Trophoblast cell (in vitro differentiated cells and primary cell): ENCODE measurements around the gene OR10D3.
"Not testable (repeated sequence)": the region's sequence is repeated elsewhere in the genome, so short reads cannot be mapped to it uniquely, and the experiment has no call there.

Experiments used
- DNase-seq, 2 donors: peaks; one replicate each; pipeline ENCODE4 v3.0.0-alpha.2; 2016
- H2AFZ ChIP-seq: 2 replicates; pipeline ENCODE4 v1.6.1; 2013; ENCODE audit warnings: low read length, moderate library complexity, mild to moderate bottlenecking; ENCODE audit not compliant: insufficient read depth, poor library complexity
- H2AK5ac ChIP-seq: 2 replicates; pipeline ENCODE4 v1.6.1; 2013; ENCODE audit warnings: mild to moderate bottlenecking, low read length
- H2BK120ac ChIP-seq: 2 replicates; pipeline ENCODE4 v1.6.1; 2013; ENCODE audit warnings: low read length, mild to moderate bottlenecking, moderate library complexity; ENCODE audit not compliant: insufficient read depth, poor library complexity
- H2BK12ac ChIP-seq: 2 replicates; pipeline ENCODE4 v1.6.1; 2013; ENCODE audit warnings: mild to moderate bottlenecking, low read length, moderate library complexity
- H2BK5ac ChIP-seq: 2 replicates; pipeline ENCODE4 v1.6.1; 2013; ENCODE audit warnings: low read length, low read depth, moderate library complexity, mild to moderate bottlenecking; ENCODE audit not compliant: poor library complexity
- H3K14ac ChIP-seq: 2 replicates; pipeline ENCODE4 v1.6.1; 2013; ENCODE audit warnings: mild to moderate bottlenecking, low read length
- H3K18ac ChIP-seq: 2 replicates; pipeline ENCODE4 v1.6.1; 2013; ENCODE audit warnings: mild to moderate bottlenecking, low read length
- H3K23ac ChIP-seq: 2 replicates; pipeline ENCODE4 v1.6.1; 2013; ENCODE audit warnings: low read length
- H3K27ac ChIP-seq: 2 replicates; pipeline ENCODE4 v1.5.1; 2013; ENCODE audit warnings: low read depth, mild to moderate bottlenecking, inconsistent platforms, low read length, moderate library complexity
- H3K27me3 ChIP-seq: 2 replicates; pipeline ENCODE4 v1.6.1; 2013; ENCODE audit warnings: inconsistent platforms, mild to moderate bottlenecking, low read length, moderate library complexity; ENCODE audit not compliant: insufficient read depth
- H3K36me3 ChIP-seq, 2 experiments: 1 replicate in 1 of 2; 2 replicates in 1 of 2; pipeline ENCODE4 v1.6.1; 2013; ENCODE audit warnings: low read length in 2 of 2, mild to moderate bottlenecking in 2 of 2, moderate library complexity in 1 of 2; ENCODE audit not compliant: insufficient read depth in 2 of 2, control insufficient read depth in 1 of 2
- H3K4ac ChIP-seq: 2 replicates; pipeline ENCODE4 v1.6.1; 2013; ENCODE audit warnings: low read depth, mild to moderate bottlenecking, low read length, moderate library complexity
- H3K4me1 ChIP-seq, 2 experiments: 1 replicate in 1 of 2; 2 replicates in 1 of 2; pipeline ENCODE4 v1.6.1; 2013; ENCODE audit warnings: low read length in 2 of 2, mild to moderate bottlenecking in 2 of 2, moderate library complexity in 1 of 2; ENCODE audit not compliant: insufficient read depth in 2 of 2, control insufficient read depth in 1 of 2
- H3K4me2 ChIP-seq: 2 replicates; pipeline ENCODE4 v1.6.1; 2013; ENCODE audit warnings: inconsistent platforms, mild to moderate bottlenecking, low read length, moderate library complexity
- H3K4me3 ChIP-seq: 2 replicates; pipeline ENCODE4 v1.5.1; 2013; ENCODE audit warnings: mild to moderate bottlenecking, low read depth, low read length, inconsistent platforms
- H3K79me1 ChIP-seq: one replicate; pipeline ENCODE4 v1.6.1; 2013; ENCODE audit warnings: low read length
- H3K79me2 ChIP-seq: 2 replicates; pipeline ENCODE4 v1.6.1; 2013; ENCODE audit warnings: low read length, mild to moderate bottlenecking; ENCODE audit not compliant: control insufficient read depth, insufficient read depth, poor library complexity
- H3K9ac ChIP-seq: 2 replicates; pipeline ENCODE4 v1.6.1; 2013; ENCODE audit warnings: mild to moderate bottlenecking, low read length
- H3K9me3 ChIP-seq: 2 replicates; pipeline ENCODE4 v1.6.1; 2013; ENCODE audit warnings: low read depth, mild to moderate bottlenecking, control low read depth, inconsistent platforms, low read length; ENCODE audit not compliant: insufficient read depth
- H4K12ac ChIP-seq: 2 replicates; pipeline ENCODE4 v1.6.1; 2013; ENCODE audit warnings: low read depth, mild to moderate bottlenecking, low read length, moderate library complexity
- H4K8ac ChIP-seq: 2 replicates; pipeline ENCODE4 v1.6.1; 2013; ENCODE audit warnings: low read depth, mild to moderate bottlenecking, low read length, moderate library complexity
- H4K91ac ChIP-seq: one replicate; pipeline ENCODE4 v1.6.1; 2013; ENCODE audit warnings: low read depth, mild to moderate bottlenecking, low read length, moderate library complexity
- WGBS: extraction: QIAGEN DNeasy Blood & Tissue Kit; methylation state at CpG from one replicate; pipeline ENCODE4 v1.1.7; 2013; ENCODE audit warnings: missing lambda C conversion rate; ENCODE audit not compliant: insufficient read length, insufficient coverage; ENCODE audit errors: extremely low coverage; 5-methylcytosine and 5-hydroxymethylcytosine counted together

OR10D3 gene

DNA sequence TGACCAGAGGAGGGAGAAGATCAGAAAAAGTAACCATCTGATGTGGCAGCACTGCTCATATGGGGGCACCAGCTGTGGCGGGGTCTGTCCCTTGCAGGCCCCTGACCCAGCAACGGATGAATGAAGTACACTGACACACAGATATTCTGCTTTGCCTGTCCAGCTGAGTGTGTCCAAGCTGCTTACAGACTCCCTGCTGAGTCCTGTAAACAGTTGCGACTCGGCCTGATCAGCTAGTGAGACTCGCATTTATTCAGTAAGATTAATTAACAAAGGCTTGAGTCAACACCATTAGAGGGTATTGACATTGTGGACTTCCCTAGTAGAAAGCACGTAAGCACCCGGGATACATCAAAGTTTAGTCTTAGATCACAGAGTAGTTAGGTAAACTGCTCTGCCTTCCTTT lies 15.3 kb upstream of the OR10D3 start:
- no peak overlapping the region for H4K91ac ChIP-seq
- no CpG with 5 or more reads among the region's 7 CpGs for WGBS
- H3K36me3 ChIP-seq = no peaks in the 10 kb centered on the region
- H2BK5ac ChIP-seq = no peak overlapping the region
- no peak overlapping the region for H3K23ac ChIP-seq
- no peaks in the 10 kb centered on the region for H3K79me2 ChIP-seq
- no peak overlapping the region for H3K4me2 ChIP-seq
- no peaks in the 10 kb centered on the region for H3K27me3 ChIP-seq
- H2AFZ ChIP-seq = no peak overlapping the region
- no peak overlapping the region for H3K4me3 ChIP-seq
- no peak for DNase-seq
- no peaks in the 10 kb centered on the region for H3K79me1 ChIP-seq
- no peaks in the 10 kb centered on the region for H3K9me3 ChIP-seq
- H3K18ac ChIP-seq = no peak overlapping the region
- H3K14ac ChIP-seq = no peak overlapping the region
- H3K4ac ChIP-seq = no peak overlapping the region
- H2BK120ac ChIP-seq = no peak overlapping the region
- no peak overlapping the region for H2BK12ac ChIP-seq
- no peak overlapping the region for H3K27ac ChIP-seq
- no peak overlapping the region for H2AK5ac ChIP-seq
- H3K9ac ChIP-seq = no peak overlapping the region
- no peaks in the 10 kb centered on the region for H3K4me1 ChIP-seq
- H4K12ac ChIP-seq = no peak overlapping the region
- no peak overlapping the region for H4K8ac ChIP-seq

- no peak overlapping the region for H4K12ac ChIP-seq
- H2BK120ac ChIP-seq = no peak overlapping the region
- H3K27ac ChIP-seq = no peak overlapping the region
- no peak overlapping the region for H2BK12ac ChIP-seq
- H3K4me2 ChIP-seq = no peak overlapping the region
- H3K79me2 ChIP-seq = no peaks in the 10 kb centered on the region
- no peak overlapping the region for H3K4me3 ChIP-seq
- H3K4ac ChIP-seq = no peak overlapping the region
- H4K8ac ChIP-seq = no peak overlapping the region
- no peak overlapping the region for H3K9ac ChIP-seq
- no peak overlapping the region for H3K23ac ChIP-seq
- no peak overlapping the region for H4K91ac ChIP-seq
- H2AK5ac ChIP-seq = no peak overlapping the region
- no peaks in the 10 kb centered on the region for H3K9me3 ChIP-seq
- H2AFZ ChIP-seq = no peak overlapping the region
- no peaks in the 10 kb centered on the region for H3K4me1 ChIP-seq
- no peak overlapping the region for H3K14ac ChIP-seq
- H3K79me1 ChIP-seq = no peaks in the 10 kb centered on the region
- no peaks in the 10 kb centered on the region for H3K36me3 ChIP-seq
- no peak overlapping the region for H3K18ac ChIP-seq
- no peaks in the 10 kb centered on the region for H3K27me3 ChIP-seq
- H2BK5ac ChIP-seq = no peak overlapping the region
- peak; percentile 17 to 67 for DNase-seq
Measured at GRCh38 chr11:124168796-124169195, 14.3 kb upstream of the OR10D3 start.

DNA sequence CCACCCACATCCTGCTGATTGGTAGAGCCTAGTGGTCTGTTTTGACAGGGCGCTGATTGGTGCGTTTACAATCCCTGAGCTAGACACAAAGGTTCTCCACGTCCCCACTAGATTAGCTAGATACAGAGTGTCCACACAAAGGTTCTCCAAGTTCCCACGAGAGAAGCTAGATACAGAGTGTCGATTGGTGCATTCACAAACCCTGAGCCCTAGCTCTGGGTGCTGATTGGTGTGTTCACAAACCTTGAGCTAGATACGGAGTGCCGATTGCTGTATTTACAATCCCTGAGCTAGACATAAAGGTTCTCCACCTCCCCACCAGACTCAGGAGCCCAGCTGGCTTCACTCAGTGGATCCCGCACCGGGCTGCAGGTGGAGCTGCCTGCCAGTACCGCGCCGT lies 12.8 kb upstream of the OR10D3 start:
- WGBS = no CpG with 5 or more reads among the region's 12 CpGs
- not testable (repeated sequence) for H3K9me3 ChIP-seq, H3K27me3 ChIP-seq, H4K8ac ChIP-seq, H3K79me1 ChIP-seq, H3K23ac ChIP-seq, H2AFZ ChIP-seq, H3K4me3 ChIP-seq, H2BK120ac ChIP-seq, H2AK5ac ChIP-seq, H3K79me2 ChIP-seq, H3K27ac ChIP-seq, H3K4me2 ChIP-seq, H3K4ac ChIP-seq, H3K18ac ChIP-seq, H3K14ac ChIP-seq, H4K91ac ChIP-seq, H4K12ac ChIP-seq, H3K36me3 ChIP-seq, H3K9ac ChIP-seq, H2BK12ac ChIP-seq, H3K4me1 ChIP-seq, H2BK5ac ChIP-seq
- peak in 1 of 2 donors; percentile 73 for DNase-seq

DNA sequence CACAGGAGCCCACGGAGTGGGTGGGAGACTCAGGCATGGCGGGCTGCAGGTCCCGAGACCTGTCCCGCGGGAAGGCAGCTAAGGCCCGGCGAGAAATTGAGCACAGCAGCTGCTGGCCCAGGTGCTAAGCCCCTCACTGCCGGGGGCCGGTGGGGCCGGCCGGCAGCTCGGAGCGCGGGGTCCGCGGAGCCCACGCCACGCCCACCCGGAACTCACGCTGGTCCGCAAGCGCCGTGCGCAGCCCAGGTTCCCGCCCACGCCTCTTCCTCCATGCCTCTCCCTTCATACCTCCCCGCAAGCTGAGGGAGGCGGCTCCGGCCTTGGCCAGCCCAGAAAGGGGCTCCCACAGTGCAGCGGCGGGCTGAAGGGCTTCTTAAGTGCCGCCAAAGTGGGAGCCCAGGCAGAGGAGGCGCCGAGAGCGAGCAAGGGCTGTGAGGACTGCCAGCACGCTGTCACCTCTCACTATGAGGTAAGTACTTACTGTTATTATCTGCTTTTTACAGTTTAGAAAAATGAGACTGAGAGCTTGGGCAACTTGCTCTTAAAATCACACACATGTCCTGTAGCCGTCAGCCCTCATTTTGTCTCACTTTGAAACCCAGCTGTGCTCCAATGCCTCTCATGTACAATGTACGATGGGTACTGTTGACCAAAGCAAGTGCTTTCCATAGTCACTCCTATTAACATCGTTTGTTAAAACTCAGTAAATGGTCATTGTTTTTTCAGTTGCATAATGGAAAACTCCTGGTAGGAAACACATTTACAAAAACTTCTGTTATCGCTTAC lies 12.2 kb upstream of the OR10D3 start:
- no peaks in the 10 kb centered on the region for H3K27me3 ChIP-seq
- no peak overlapping the region for H3K9ac ChIP-seq
- no peak overlapping the region for H3K4me2 ChIP-seq
- no peak overlapping the region for H2AK5ac ChIP-seq
- no peak overlapping the region for H4K12ac ChIP-seq
- no peak overlapping the region for H4K91ac ChIP-seq
- no peak overlapping the region for H3K27ac ChIP-seq
- no peak overlapping the region for H2BK120ac ChIP-seq
- H2AFZ ChIP-seq = no peak overlapping the region
- no peak overlapping the region for H3K14ac ChIP-seq
- no peaks in the 10 kb centered on the region for H3K36me3 ChIP-seq
- no peak overlapping the region for H3K4ac ChIP-seq
- H3K18ac ChIP-seq = no peak overlapping the region
- DNase-seq = peak; percentile 69 to 78
- H4K8ac ChIP-seq = no peak overlapping the region
- no CpG with 5 or more reads among the region's 40 CpGs for WGBS
- no peak overlapping the region for H3K4me3 ChIP-seq
- no peak overlapping the region for H2BK5ac ChIP-seq
- no peaks in the 10 kb centered on the region for H3K79me2 ChIP-seq
- H2BK12ac ChIP-seq = no peak overlapping the region
- no peaks in the 10 kb centered on the region for H3K9me3 ChIP-seq
- H3K79me1 ChIP-seq = no peaks in the 10 kb centered on the region
- H3K4me1 ChIP-seq = no peaks in the 10 kb centered on the region
- H3K23ac ChIP-seq = no peak overlapping the region
